Dedifferentiated amniotic fluid mesenchymal stem cell (primary cell): Measurements from ENCODE around the gene PIM2.

Source experiments
- DNase-seq: peaks from one replicate; pipeline ENCODE4 v3.0.0-alpha.2; 2016; ENCODE audit errors: extremely low spot score

The PIM2 gene

DNA sequence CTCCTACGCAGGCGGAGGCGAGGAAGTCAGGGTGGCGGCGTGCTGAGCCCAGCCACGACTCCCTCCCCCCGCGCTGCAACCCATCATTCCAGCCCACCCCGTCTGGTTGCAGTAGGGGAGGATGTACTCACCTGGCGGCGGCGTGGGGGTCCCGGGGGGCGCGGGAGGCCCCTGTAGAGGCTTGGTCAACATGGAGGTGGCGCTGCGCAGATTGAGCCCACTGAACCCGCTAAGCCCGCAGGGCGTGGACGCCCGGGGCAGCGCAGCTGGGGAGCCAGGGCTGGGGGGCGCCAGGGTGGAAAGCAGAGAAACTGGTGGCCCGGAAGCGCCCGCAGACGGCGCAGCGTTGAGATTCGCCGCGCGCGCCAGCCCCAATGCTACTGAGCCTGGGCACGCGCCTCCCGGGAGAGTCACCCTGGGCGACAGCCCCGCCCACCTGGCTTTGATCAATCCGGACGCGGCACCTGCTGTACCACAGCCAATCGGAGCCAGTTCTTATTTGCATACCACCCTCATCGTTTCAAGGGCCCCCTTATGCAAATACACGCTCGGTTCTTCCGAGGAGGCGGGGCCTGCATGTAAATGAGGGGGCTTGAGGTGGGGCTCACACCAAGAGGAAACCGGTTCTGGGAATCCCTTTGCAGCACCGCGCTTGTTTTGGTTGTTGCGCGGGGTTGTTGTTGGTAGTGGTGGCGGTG, at the start of gene PIM2:
Gene PIM2 (minus strand): TSS at position 382 of the 698 bp plus-strand sequence. CDS start 190 bp downstream, at position 192.
- DNase-seq: no peak

GRCh38 chrX:48968377-48968776, 49.6 kb upstream of the PIM2 start:
- DNase-seq: no peak

GRCh38 chrX:48966796-48967579, 48.2 kb upstream of the PIM2 start:
- DNase-seq: no peak

- DNase-seq: no peak
Observed at GRCh38 chrX:48965959-48966358, 47.1 kb upstream of the PIM2 start.

GRCh38 chrX:48961585-48962091, 42.8 kb upstream of the PIM2 start:
- DNase-seq: no peak

GRCh38 chrX:48960291-48960690, 41.5 kb upstream of the PIM2 start:
- no peak for DNase-seq

DNA sequence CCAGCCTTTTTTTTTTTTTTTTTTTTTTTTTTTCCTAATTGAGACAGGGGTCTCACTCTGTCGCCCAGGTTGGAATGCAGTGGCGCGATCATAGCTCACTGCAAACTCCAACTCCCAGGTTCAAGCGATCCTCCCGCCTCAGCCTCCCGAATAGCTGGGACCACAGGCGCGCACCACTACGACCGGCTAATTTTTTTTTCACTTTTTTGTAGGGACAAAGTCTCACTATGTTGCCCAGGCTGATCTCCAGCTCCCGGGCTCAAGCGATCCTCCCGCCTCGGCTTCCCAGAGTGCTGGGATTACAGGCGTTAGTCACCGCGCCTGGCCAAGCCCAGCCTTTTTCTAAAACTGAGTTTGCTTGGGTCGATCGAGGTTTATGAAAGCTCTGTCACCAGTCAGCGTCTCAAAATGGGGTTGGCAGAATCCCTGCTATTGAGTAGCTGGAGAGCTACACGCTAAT, 39.8 kb upstream of the PIM2 start:
- DNase-seq: peak; percentile 48

GRCh38 chrX:48957827-48958634, 39.2 kb upstream of the PIM2 start:
- DNase-seq: peak; percentile 95

GRCh38 chrX:48957477-48957826, 38.6 kb upstream of the PIM2 start, which contains the start of gene OTUD5:
Gene OTUD5, minus strand, starts transcription at chrX:48957607. Its CDS starts 37 bp downstream, at chrX:48957570.
- no peak for DNase-seq

DNA sequence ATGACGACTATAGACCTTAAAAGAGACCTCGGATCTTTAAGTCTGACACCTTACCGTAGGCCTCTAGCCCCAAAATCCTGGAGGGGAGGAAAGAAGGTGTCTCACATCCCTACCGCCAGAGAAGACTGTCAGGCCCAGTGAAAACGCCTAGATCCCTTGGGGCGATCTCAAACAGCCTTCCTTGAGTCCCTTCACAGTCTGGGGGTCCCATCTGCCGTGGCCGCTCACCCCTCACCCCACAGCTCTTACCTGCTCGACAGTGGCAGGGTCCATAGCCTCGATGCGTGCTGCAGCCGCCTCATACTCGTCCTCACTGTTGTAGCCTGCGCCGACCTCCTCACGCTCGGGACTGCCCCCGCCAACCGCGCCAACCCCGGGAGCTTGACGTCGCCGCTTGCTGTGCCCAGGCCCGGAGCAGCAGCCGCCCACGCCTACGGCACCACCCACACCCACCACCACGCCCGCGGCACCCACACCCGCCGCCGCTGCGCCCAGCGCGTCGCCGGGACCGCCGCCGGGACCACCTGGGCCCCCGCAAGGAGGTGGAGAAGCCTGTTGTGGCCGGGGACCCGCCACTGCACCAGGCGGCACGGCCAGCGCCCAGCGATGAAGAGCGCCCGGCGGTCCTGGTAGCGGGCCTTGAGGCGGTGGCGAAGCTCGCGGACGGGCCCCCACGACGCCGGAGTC, 38.0 kb upstream of the PIM2 start:
- no peak for DNase-seq

- DNase-seq: no peak
Observed at GRCh38 chrX:48948589-48948988, 29.8 kb upstream of the PIM2 start.

GRCh38 chrX:48945517-48946348, 26.9 kb upstream of the PIM2 start:
- peak; percentile 24 for DNase-seq

DNA sequence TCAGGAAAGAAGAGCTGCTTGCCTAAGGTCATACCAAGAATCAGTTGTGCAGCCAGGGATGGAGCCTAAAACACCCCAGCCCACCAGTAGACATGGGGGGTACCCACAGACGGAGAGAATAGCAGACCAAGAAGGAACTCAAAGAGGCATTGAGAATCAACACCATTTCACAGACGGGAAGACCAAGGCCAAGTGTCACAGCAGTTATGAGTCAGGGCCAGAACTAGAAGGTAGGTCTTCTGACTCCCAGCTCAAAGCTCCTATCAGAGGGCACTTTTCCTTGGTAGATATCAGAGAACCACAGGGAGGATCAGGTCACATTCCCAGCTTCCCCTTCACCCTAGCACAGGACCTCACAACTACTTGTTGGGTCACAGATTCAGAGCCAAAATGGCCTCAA, 24.1 kb upstream of the PIM2 start:
- no peak for DNase-seq

- no peak for DNase-seq
Observed at GRCh38 chrX:48940404-48940955, 21.7 kb upstream of the PIM2 start.

GRCh38 chrX:48939524-48940228, 20.9 kb upstream of the PIM2 start:
- no peak for DNase-seq

DNA sequence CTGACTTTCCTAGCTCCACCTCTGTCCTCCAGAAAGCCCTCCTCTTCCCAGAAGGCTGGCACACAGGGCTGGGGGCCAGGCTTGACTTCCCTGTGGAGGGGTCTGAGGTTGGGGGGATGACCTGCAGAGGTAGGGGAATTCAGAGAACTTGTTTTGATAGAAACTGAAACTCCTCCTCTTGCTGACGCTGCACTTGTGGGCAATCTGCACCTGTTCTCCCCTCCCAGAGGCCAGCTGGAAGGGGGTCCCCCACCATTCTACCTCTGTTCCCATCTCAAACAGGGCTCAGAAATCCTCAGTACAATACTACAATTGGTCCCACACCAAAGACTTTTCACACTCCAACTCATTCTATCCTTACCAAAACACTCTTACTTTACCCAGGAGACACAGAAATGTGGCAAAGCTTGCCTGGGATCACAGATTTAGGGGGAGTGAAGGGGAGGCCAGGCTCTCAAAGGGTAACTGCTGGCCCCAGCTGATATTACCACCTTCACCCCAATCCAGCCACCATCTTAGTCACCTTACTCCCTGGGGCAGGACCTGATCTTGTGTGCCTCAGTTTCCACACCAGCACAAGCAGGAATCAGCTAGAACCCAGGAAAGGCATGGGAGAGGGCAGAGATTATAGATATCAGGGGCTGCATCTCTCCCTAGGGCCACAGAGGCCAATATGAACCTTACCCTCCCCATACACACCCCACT, 20.0 kb upstream of the PIM2 start:
- DNase-seq: no peak

DNA sequence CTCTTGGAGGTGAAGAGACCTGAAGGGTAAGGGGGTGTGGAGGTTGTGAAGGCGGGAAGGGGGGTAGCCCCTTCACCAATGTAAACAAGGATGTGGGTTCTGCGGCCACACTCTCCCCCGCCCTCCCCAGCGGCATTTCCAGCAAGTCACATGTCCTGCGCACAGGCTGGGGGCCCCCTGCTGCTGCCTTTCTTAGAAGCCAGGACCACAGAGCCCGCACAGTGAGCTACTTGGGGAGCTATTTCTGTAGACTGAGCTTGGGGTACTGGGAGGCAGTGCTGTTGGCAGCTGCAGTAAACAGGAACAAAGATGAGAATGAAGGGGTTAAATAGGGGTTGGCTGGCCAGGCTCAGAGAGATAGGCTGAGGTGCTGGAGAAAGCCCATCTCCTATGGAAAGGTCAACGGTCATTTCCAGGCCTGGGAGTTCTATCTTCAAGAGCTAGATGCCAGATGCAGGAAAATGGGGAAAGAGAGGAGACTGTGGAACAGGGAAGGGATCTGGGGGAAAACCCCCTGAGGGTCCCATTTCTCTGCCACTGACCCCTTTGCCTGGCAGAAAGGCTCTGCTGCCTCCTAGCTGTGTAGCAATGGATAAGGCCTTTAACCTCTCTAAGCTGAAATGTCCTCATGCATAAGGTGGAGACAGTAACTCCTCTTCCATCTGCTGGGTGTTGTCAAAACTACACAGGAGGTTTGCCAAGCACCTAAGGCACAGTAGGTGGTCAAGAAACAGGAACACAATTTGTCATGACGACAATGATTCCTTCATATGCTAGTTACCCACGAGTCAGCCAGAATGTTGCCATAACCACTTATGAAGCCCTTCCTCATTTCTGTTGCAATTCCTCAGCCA, 18.5 kb upstream of the PIM2 start:
- no peak for DNase-seq

DNA sequence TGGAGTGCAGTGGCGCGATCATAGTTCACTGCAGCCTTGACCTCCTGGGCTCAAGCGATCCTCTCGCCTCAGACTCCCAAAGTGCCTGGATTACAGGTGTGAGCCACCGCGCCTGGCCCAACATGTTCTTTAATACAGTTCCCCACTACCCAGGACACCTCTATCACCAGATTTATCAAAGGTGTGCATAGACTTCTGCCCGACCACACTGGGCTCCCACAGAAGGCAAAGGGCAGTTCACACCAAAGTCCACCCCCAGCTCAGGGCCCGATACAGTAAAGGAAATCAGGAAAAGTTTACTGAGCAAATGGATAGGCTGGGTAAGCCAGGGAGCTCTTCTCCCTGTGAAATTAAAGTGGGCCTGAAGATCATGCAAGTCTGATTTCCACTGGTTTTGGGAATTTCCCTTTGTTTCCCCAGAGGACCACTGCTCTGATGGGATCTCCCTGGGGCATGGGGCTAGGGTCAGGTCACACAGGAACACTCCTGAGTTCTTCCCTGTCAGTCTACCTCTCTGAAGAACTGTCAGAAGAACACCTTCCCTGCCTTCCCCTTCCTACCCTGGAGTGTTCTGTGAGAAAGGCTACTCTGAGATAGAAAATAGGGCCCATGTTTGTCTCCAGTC, 17.7 kb upstream of the PIM2 start:
- DNase-seq: no peak
